Loucy (cell line): ENCODE results near the gene CREB3L4.
A peak's percentile ranks its signal among the peaks of the same experiment; 100 is the strongest.

Source experiments
- H2AFZ ChIP-seq: fragments of 200-600 bp; sonication (generic); 2 replicates; pipeline ENCODE4 v1.6.0; 2016; ENCODE audit warnings: antibody characterized with exemption, mild to moderate bottlenecking, low read length, moderate library complexity
- H3F3A ChIP-seq: fragments of 200-600 bp; 2 replicates; pipeline ENCODE4 v1.6.0; 2016; ENCODE audit warnings: antibody characterized with exemption, low read depth, mild to moderate bottlenecking
- H3K27me3 ChIP-seq: fragments of 200-600 bp; sonication (generic); 2 replicates; pipeline ENCODE4 v1.6.1; 2014; ENCODE audit warnings: low read length, mild to moderate bottlenecking; ENCODE audit not compliant: insufficient read depth, poor library complexity, severe bottlenecking
- H3K36me3 ChIP-seq: fragments of 200-600 bp; sonication (generic); 2 replicates; pipeline ENCODE4 v1.6.1; 2016; ENCODE audit warnings: low read length; ENCODE audit not compliant: insufficient read depth
- H3K4me1 ChIP-seq: fragments of 200-600 bp; sonication (generic); 2 replicates; pipeline ENCODE4 v1.5.1; 2014; ENCODE audit warnings: low read length, mild to moderate bottlenecking; ENCODE audit not compliant: insufficient read depth, poor library complexity, severe bottlenecking
- H3K4me2 ChIP-seq: fragments of 200-600 bp; sonication (generic); 2 replicates; pipeline ENCODE4 v1.6.0; 2014; ENCODE audit warnings: antibody characterized with exemption, low read length, low read depth, mild to moderate bottlenecking; ENCODE audit not compliant: poor library complexity, severe bottlenecking
- H3K4me3 ChIP-seq: fragments of 200-600 bp; sonication (generic); 2 replicates; pipeline ENCODE4 v1.5.1; 2014; ENCODE audit warnings: low read length, mild to moderate bottlenecking, mixed read lengths; ENCODE audit not compliant: poor library complexity, severe bottlenecking
- H3K79me2 ChIP-seq: fragments of 200-600 bp; sonication (generic); 2 replicates; pipeline ENCODE4 v1.6.1; 2014; ENCODE audit warnings: low read length; ENCODE audit not compliant: insufficient read depth
- H3K9ac ChIP-seq: fragments of 200-600 bp; sonication (generic); 2 replicates; pipeline ENCODE4 v1.6.0; 2014; ENCODE audit warnings: mild to moderate bottlenecking, low read depth, low read length, moderate library complexity; ENCODE audit not compliant: poor library complexity, severe bottlenecking
- H3K9me2 ChIP-seq: fragments of 200-600 bp; sonication (generic); replicated peaks from 2 replicates; pipeline ENCODE4 v1.6.1; 2016; ENCODE audit warnings: low read depth, low read length, mixed read lengths
- H3K9me3 ChIP-seq: fragments of 200-600 bp; sonication (generic); 2 replicates; pipeline ENCODE4 v1.6.1; 2014; ENCODE audit warnings: mild to moderate bottlenecking, antibody characterized with exemption, low read length, low read depth; ENCODE audit not compliant: insufficient read depth
- H4K20me1 ChIP-seq: fragments of 200-600 bp; sonication (generic); 2 replicates; pipeline ENCODE4 v1.6.0; 2014; ENCODE audit warnings: antibody characterized with exemption, low read length, mild to moderate bottlenecking; ENCODE audit not compliant: insufficient read depth, poor library complexity, severe bottlenecking
- CTCF ChIP-seq: fragments of 200-600 bp; sonication (generic); conservative IDR thresholded peaks from 2 replicates; pipeline ENCODE4 v1.5.1; 2014; ENCODE audit warnings: mild to moderate bottlenecking, antibody characterized with exemption, low read length
- EZH2phosphoT487 ChIP-seq: fragments of 200-600 bp; IDR thresholded peaks from 2 replicates; pipeline ENCODE4 v1.6.1; 2018; ENCODE audit warnings: antibody characterized with exemption, mild to moderate bottlenecking, moderate library complexity, borderline replicate concordance

CREB3L4 gene

DNA sequence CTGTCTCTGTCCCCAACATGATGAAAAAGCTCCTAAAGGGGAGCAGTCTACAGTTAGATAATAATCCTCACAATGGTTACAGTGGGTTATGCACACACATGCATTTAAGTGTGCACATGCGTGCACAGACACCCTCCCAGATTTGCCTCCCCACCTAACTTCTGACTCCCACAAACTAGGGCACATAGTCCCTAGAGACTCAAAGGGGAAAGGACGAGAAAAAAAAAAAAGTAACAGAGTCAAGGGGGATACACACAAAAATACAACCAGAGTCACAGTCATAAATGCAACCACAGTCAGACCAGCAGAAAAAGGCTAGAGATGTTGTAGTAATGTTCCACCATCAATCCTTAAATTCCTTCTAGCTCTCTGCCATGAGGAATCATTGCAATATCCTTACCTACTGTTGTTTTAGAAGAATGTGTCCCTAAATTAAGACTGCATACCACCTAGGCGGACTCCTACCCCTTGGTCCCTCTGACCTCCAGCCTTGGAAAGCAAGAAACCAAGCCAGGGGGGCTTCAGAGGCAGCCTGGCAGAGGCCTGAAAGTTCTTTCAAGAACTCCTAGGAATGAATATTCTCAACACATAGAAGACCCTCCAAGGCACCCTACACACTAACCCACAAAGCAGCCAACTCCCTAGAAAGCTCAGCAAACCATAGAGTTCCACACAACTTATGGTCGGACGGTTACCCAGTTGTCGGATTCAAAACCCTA is 10.5 kb upstream of the CREB3L4 start:
- H3K4me2 ChIP-seq = peak overlapping the region; percentile 92
- H4K20me1 ChIP-seq = peaks cover 37% of the 10 kb centered on the region
- H2AFZ ChIP-seq = peak overlapping the region; percentile 76; the same call in 1 of the 2 replicates
- TF ChIP-seq CTCF (no peak), EZH2phosphoT487 (no peak)
- no peaks in the 10 kb centered on the region for H3K9me3 ChIP-seq
- H3K4me1 ChIP-seq = peaks cover 52% of the 10 kb centered on the region
- peak overlapping the region; percentile 85 for H3K9ac ChIP-seq
- peaks cover 64% of the 10 kb centered on the region for H3K79me2 ChIP-seq
- peaks cover 10% of the 10 kb centered on the region; the same call in 1 of the 2 replicates for H3K36me3 ChIP-seq
- H3K27me3 ChIP-seq = no peaks in the 10 kb centered on the region
- H3K9me2 ChIP-seq = no peaks in the 10 kb centered on the region
- no peaks in the 10 kb centered on the region for H3F3A ChIP-seq
- H3K4me3 ChIP-seq = peak overlapping the region; percentile 91

DNA sequence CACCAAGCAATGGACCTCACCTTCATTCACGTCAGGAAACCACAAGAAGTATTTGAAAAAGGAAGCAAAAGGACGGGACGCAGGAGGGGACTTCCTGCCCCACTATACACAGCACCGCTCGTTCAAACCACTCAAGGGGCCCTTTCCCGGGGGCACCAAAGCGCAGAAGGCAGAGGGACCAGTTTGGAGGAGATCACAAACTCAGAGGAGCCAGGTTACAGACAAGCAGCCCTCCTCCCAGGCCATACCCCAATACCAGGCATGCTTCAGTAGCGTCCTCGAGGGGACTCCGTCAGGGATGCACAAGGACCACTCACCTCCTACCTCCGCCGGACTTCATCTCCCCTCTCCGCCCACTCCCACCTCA is 10.0 kb upstream of the CREB3L4 start:
- peak overlapping the region; percentile 91 for H3K4me3 ChIP-seq
- TF ChIP-seq CTCF (no peak), EZH2phosphoT487 (no peak)
- peak overlapping the region; percentile 85 for H3K9ac ChIP-seq
- H3K36me3 ChIP-seq = peaks cover 4% of the 10 kb centered on the region; the same call in 1 of the 2 replicates
- H3K4me1 ChIP-seq = peaks cover 58% of the 10 kb centered on the region
- peaks cover 64% of the 10 kb centered on the region for H3K79me2 ChIP-seq
- no peaks in the 10 kb centered on the region for H3K9me3 ChIP-seq
- peaks cover 42% of the 10 kb centered on the region for H4K20me1 ChIP-seq
- peak overlapping the region; percentile 76; the same call in 1 of the 2 replicates for H2AFZ ChIP-seq
- no peaks in the 10 kb centered on the region for H3F3A ChIP-seq
- no peaks in the 10 kb centered on the region for H3K27me3 ChIP-seq
- H3K9me2 ChIP-seq = no peaks in the 10 kb centered on the region
- H3K4me2 ChIP-seq = peak overlapping the region; percentile 92

GRCh38 chr1:153958111-153958960 is 9.4 kb upstream of the CREB3L4 start, which contains the start of gene CRTC2:
TSS of gene CRTC2 (minus strand) at chr1:153958612. CDS start at chr1:153958497, 115 bp downstream.
- Histone ChIP-seq H3K36me3 (peaks cover 4% of the 10 kb centered on the region; the same call in 1 of the 2 replicates), H4K20me1 (peaks cover 41% of the 10 kb centered on the region), H3K9ac (peak within 1 kb of the TSS; percentile 85), H3K4me1 (peaks cover 63% of the 10 kb centered on the region), H3K9me2 (no peaks in the 10 kb centered on the region), H3K27me3 (no peaks in the 10 kb centered on the region), H3K4me2 (peak within 1 kb of the TSS; percentile 92), H3K9me3 (no peaks in the 10 kb centered on the region), H2AFZ (peak within 1 kb of the TSS; percentile 76; the same call in 1 of the 2 replicates), H3K4me3 (peak within 1 kb of the TSS; percentile 91), H3F3A (no peaks in the 10 kb centered on the region), H3K79me2 (peaks cover 67% of the 10 kb centered on the region)
- no peak for TF ChIP-seq EZH2phosphoT487
- TF ChIP-seq CTCF = no peak; the same call in 1 of the 2 replicates
